Ectodermal cell (in vitro differentiated cells): ENCODE data around the gene TGFB1.
"Not testable (repeated sequence)": the region's sequence is repeated elsewhere in the genome, so short reads cannot be mapped to it uniquely, and the experiment has no call there.

Source experiments
- H3K27ac ChIP-seq: 2 replicates; pipeline ENCODE4 v1.7.0; 2013; ENCODE audit warnings: mild to moderate bottlenecking, low read depth, low read length; ENCODE audit not compliant: insufficient read depth, poor library complexity, severe bottlenecking
- H3K27me3 ChIP-seq: 2 replicates; pipeline ENCODE4 v1.7.0; 2013; ENCODE audit warnings: mild to moderate bottlenecking, low read length; ENCODE audit not compliant: insufficient read depth, control insufficient read depth, poor library complexity, severe bottlenecking
- H3K36me3 ChIP-seq: one replicate; pipeline ENCODE4 v1.7.0; 2013; ENCODE audit warnings: low read length; ENCODE audit not compliant: control insufficient read depth, insufficient read depth
- H3K4me1 ChIP-seq: one replicate; pipeline ENCODE4 v1.7.0; 2013; ENCODE audit warnings: low read length; ENCODE audit not compliant: control insufficient read depth, insufficient read depth
- H3K4me3 ChIP-seq: 2 replicates; pipeline ENCODE4 v1.7.0; 2013; ENCODE audit warnings: low read depth, low read length, control low read depth; ENCODE audit not compliant: insufficient read depth
- H3K9me3 ChIP-seq: 2 replicates; pipeline ENCODE4 v1.7.0; 2013; ENCODE audit warnings: mild to moderate bottlenecking, low read length, moderate library complexity; ENCODE audit not compliant: control insufficient read depth
- WGBS, 2 experiments: methylation state at CpG; one replicate each; pipeline ENCODE4 v1.1.7; 2013; ENCODE audit warnings: missing lambda C conversion rate in 2 of 2; 5-methylcytosine and 5-hydroxymethylcytosine counted together

Gene TGFB1

GRCh38 chr19:41371541-41371940, 17.8 kb upstream of the TGFB1 start:
- 94% methylated on average over 8 of the region's 8 CpGs for WGBS, 2 experiments
- H3K27ac ChIP-seq, result no peak overlapping the region
- H3K4me3 ChIP-seq, result no peak overlapping the region
- H3K36me3 ChIP-seq, result no peaks in the 10 kb centered on the region
- peaks cover 4% of the 10 kb centered on the region for H3K4me1 ChIP-seq
- H3K9me3 ChIP-seq, result no peaks in the 10 kb centered on the region
- H3K27me3 ChIP-seq, result no peaks in the 10 kb centered on the region

GRCh38 chr19:41371119-41371518, 17.4 kb upstream of the TGFB1 start:
- H3K4me1 ChIP-seq, H3K36me3 ChIP-seq, H3K27ac ChIP-seq, H3K27me3 ChIP-seq, H3K4me3 ChIP-seq, H3K9me3 ChIP-seq: not testable (repeated sequence)
- WGBS, 2 experiments, result 92 to 96% methylated on average over 5 of the region's 5 CpGs

GRCh38 chr19:41369769-41370168, 16.0 kb upstream of the TGFB1 start:
- WGBS, 2 experiments, result 94 to 96% methylated on average over 1 of the region's 2 CpGs
- Histone ChIP-seq H3K27me3 (no peaks in the 10 kb centered on the region), H3K36me3 (no peaks in the 10 kb centered on the region)

GRCh38 chr19:41367848-41368301, 14.2 kb upstream of the TGFB1 start:
- Histone ChIP-seq H3K27me3 (no peaks in the 10 kb centered on the region), H3K4me1 (peaks cover 6% of the 10 kb centered on the region), H3K36me3 (no peaks in the 10 kb centered on the region), H3K27ac (no peak overlapping the region), H3K9me3 (no peaks in the 10 kb centered on the region), H3K4me3 (no peak overlapping the region)
- WGBS, 2 experiments, result 93% methylated on average over 6 of the region's 6 CpGs

More at GRCh38 chr19:41369769-41370168, 16.0 kb upstream of the TGFB1 start:
- no peaks in the 10 kb centered on the region for H3K4me1 ChIP-seq
- H3K4me3 ChIP-seq, result no peak overlapping the region
- H3K27ac ChIP-seq, result no peak overlapping the region
- no peaks in the 10 kb centered on the region for H3K9me3 ChIP-seq

- 93 to 94% methylated on average over 1 of the region's 1 CpG for WGBS, 2 experiments
These were observed 12.4 kb upstream of the TGFB1 start for GRCh38 chr19:41366089-41366488.

GRCh38 chr19:41364524-41365391, 11.0 kb upstream of the TGFB1 start:
- 84 to 85% methylated on average over 12 to 13 of the region's 14 CpGs for WGBS, 2 experiments
- no peaks in the 10 kb centered on the region for H3K9me3 ChIP-seq
- peak overlapping the region; percentile 95 for H3K4me3 ChIP-seq
- H3K27ac ChIP-seq, result peak overlapping the region; percentile 99
- no peaks in the 10 kb centered on the region for H3K36me3 ChIP-seq
- H3K4me1 ChIP-seq, result peaks cover 6% of the 10 kb centered on the region
- H3K27me3 ChIP-seq, result no peaks in the 10 kb centered on the region

More at GRCh38 chr19:41366089-41366488, 12.4 kb upstream of the TGFB1 start:
- no peaks in the 10 kb centered on the region for H3K27me3 ChIP-seq
- no peaks in the 10 kb centered on the region for H3K9me3 ChIP-seq
- no peak overlapping the region for H3K27ac ChIP-seq
- peaks cover 6% of the 10 kb centered on the region for H3K4me1 ChIP-seq
- H3K36me3 ChIP-seq, result no peaks in the 10 kb centered on the region
- no peak overlapping the region for H3K4me3 ChIP-seq

GRCh38 chr19:41363753-41364523, 10.2 kb upstream of the TGFB1 start, which contains the start of gene B9D2:
Gene B9D2 (minus strand): TSS chr19:41364149. CDS start chr19:41363519, 630 bp downstream.
- 0 to 1% methylated on average over 55 of the region's 56 CpGs for WGBS, 2 experiments

GRCh38 chr19:41363371-41363752, 9.6 kb upstream of the TGFB1 start:
- Histone ChIP-seq H3K27ac (no peak overlapping the region), H3K36me3 (no peaks in the 10 kb centered on the region), H3K9me3 (no peaks in the 10 kb centered on the region), H3K27me3 (no peaks in the 10 kb centered on the region), H3K4me1 (peaks cover 6% of the 10 kb centered on the region), H3K4me3 (peak overlapping the region; percentile 95)
- 59 to 60% methylated on average over 6 of the region's 6 CpGs for WGBS, 2 experiments

More at GRCh38 chr19:41363753-41364523, 10.2 kb upstream of the TGFB1 start, which contains the start of gene B9D2:
- Histone ChIP-seq H3K4me1 (peaks cover 6% of the 10 kb centered on the region), H3K27ac (peak within 1 kb of the TSS; percentile 99), H3K36me3 (no peaks in the 10 kb centered on the region), H3K27me3 (no peaks in the 10 kb centered on the region), H3K9me3 (no peaks in the 10 kb centered on the region), H3K4me3 (peak within 1 kb of the TSS; percentile 95)

- Histone ChIP-seq H3K36me3 (no peaks in the 10 kb centered on the region), H3K4me1 (peaks cover 6% of the 10 kb centered on the region), H3K27ac (no peak overlapping the region), H3K9me3 (no peaks in the 10 kb centered on the region), H3K4me3 (no peak overlapping the region), H3K27me3 (no peaks in the 10 kb centered on the region)
- WGBS, 2 experiments, result 92% methylated on average over 7 of the region's 10 CpGs
These were observed 8.6 kb upstream of the TGFB1 start for GRCh38 chr19:41362143-41362847.
